Upper lobe of left lung (tissue), 4 donors: Measurements from ENCODE around the gene ATP1A1.

Experiments
- POLR2A ChIP-seq, 4 donors: fragments of 450-650 bp; IDR thresholded peaks; one replicate each; pipeline ENCODE4 v1.5.1; 2016 to 2017; ENCODE audit warnings: antibody characterized with exemption in 4 of 4, mild to moderate bottlenecking in 2 of 4
- POLR2AphosphoS5 ChIP-seq, 2 donors: sonication (generic); formaldehyde crosslinking; IDR thresholded peaks; one replicate each; pipeline ENCODE4 v1.5.1; 2017; ENCODE audit warnings: antibody characterized with exemption in 2 of 2

GRCh38 chr1:116382321-116382720 is 9.3 kb downstream of the ATP1A1 start:
- TF ChIP-seq POLR2A (IDR thresholded peaks at IDR 0.05) (no peak), POLR2AphosphoS5 (IDR thresholded peaks at IDR 0.05) (no peak)
